Tongue (tissue), 2 donors: Measurements from ENCODE around the gene SPAG7. TPM values are rescaled to one million over a fixed set of nuclear protein-coding genes. Genes with fewer than 3 reads are reported as not detected.

Experiments
- DNase-seq: peaks from one replicate; pipeline ENCODE4 v3.0.0-alpha.2; 2015
- total RNA-seq: library from RNA; depleted of rRNA; stranded (reverse); fragments of >200 nt; gene quantifications from one replicate; pipeline ENCODE4 v1.2.3, GENCODE V29; 2014

SPAG7 gene
- 68.2 TPM for total RNA-seq

GRCh38 chr17:4967539-4968485 lies at the start of gene SPAG7:
Gene SPAG7 (minus strand): TSS chr17:4967817. CDS start chr17:4967804, 13 bp downstream.
- peak; percentile 98 for DNase-seq

- no peak for DNase-seq
These were observed 46.7 kb upstream of the SPAG7 start for GRCh38 chr17:5014357-5014756.

- DNase-seq: no peak
These were observed 44.3 kb upstream of the SPAG7 start for GRCh38 chr17:5011928-5012327.

- no peak for DNase-seq
These were observed 35.7 kb upstream of the SPAG7 start for GRCh38 chr17:5003214-5003867.

GRCh38 chr17:5002121-5002788 lies 34.6 kb upstream of the SPAG7 start:
- DNase-seq: no peak

GRCh38 chr17:5000237-5000639 lies 32.6 kb upstream of the SPAG7 start:
- DNase-seq: peak; percentile 77

GRCh38 chr17:4999430-5000093 lies 31.9 kb upstream of the SPAG7 start:
- DNase-seq: peak; percentile 9

- peak; percentile 8 for DNase-seq
These were observed 31.3 kb upstream of the SPAG7 start for GRCh38 chr17:4998732-4999429.

- peak; percentile 18 for DNase-seq
These were observed 30.6 kb upstream of the SPAG7 start for GRCh38 chr17:4998027-4998731.

GRCh38 chr17:4997302-4998026 lies 29.8 kb upstream of the SPAG7 start, which contains the start of the genes INCA1 and KIF1C:
Gene INCA1 (minus strand): TSS chr17:4997522. CDS start chr17:4994437, 3,085 bp downstream.
Gene KIF1C (plus strand): TSS chr17:4997950. CDS start chr17:5000247, 2,297 bp downstream.
- DNase-seq: peak; percentile 97

- DNase-seq: no peak
These were observed 26.5 kb upstream of the SPAG7 start for GRCh38 chr17:4994081-4994595.

GRCh38 chr17:4987767-4988567 lies 20.4 kb upstream of the SPAG7 start:
- DNase-seq: peak; percentile 47

GRCh38 chr17:4986951-4987766 lies 19.5 kb upstream of the SPAG7 start, which contains the start of gene CAMTA2:
Gene CAMTA2 (minus strand): TSS chr17:4987675. CDS start chr17:4986222, 1,453 bp downstream.
- peak; percentile 90 for DNase-seq

- no peak for DNase-seq
These were observed 18.8 kb upstream of the SPAG7 start for GRCh38 chr17:4986403-4986802.

- no peak for DNase-seq
These were observed 14.7 kb upstream of the SPAG7 start for GRCh38 chr17:4982305-4982704.

- peak; percentile 87 for DNase-seq
These were observed 13.1 kb upstream of the SPAG7 start for GRCh38 chr17:4980644-4981216.

- DNase-seq: no peak
These were observed 11.1 kb upstream of the SPAG7 start for GRCh38 chr17:4978726-4979125.
